Left ventricle myocardium superior (tissue), 1 donor: Measurements from ENCODE around the gene VNN1. TPM values are rescaled to one million over a fixed set of nuclear protein-coding genes. Genes with fewer than 3 reads are reported as not detected.
"Not testable (repeated sequence)": the region's sequence is repeated elsewhere in the genome, so short reads cannot be mapped to it uniquely, and the experiment has no call there.

Experiments used
- ATAC-seq: fragments of 200-7000 bp; cut with Tn5 transposase; one replicate; pipeline ENCODE4 v1.9.1; 2020; ENCODE audit warnings: mild to moderate bottlenecking, moderate library complexity
- DNase-seq: peaks from one replicate; pipeline ENCODE4 v3.0.0-alpha.2; 2020
- intact Hi-C: fragments of 100-400 bp; cut with micrococcal nuclease; formaldehyde crosslinking; loops from one replicate; pipeline ENCODE4 v1.11.0; 2022
- total RNA-seq: library from RNA; stranded (reverse); fragmentation: NEBNext Ultra II Directional; extraction: Animal tissue kit (Norgen Biotek cat#: 25700); gene quantifications from one replicate; pipeline ENCODE4 v1.2.1, GENCODE V29; 2021
- donor health status: DM: no; HTN: yes; CAD: no; lungs with severe emphysema.

VNN1 gene
- total RNA-seq, 1 donor from 2014 or later: 1.9 TPM

DNA sequence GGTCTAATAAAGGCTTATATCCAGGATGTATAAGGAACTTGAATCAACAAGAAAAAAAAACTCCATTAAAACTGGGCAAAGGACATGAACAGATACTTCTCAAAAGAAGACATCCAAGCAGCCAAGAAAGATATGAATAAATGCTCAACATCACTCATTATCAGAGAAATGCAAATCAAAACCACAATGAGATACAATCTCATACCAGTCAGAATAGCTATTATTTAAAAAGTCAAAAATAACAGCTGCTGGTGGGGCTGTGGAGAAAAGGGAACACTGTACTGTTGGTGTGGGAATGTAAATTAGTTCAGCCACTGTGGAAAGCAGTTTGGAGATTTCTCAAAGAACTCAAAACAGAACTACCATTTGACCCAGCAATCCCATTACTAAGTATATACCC, 34.8 kb downstream of the VNN1 start:
- ATAC-seq, DNase-seq, intact Hi-C loops: not testable (repeated sequence)

DNA sequence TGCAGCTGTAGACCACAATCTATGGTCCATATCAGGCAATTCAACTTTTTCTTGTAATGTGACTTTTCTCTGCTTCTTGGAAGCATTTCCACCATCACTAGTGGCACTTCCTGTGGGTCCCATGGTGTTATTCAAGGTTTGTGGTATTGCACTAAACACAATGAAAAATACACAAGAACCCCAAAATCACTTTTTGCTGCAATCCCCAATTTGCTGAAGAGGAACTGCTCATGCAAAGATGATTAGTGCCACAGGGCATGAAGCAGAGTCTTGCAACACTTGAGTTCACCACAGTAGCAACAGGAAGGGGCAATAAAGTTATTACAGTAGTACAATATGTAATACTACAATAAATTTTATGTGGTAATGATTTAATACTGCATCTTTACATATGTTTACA, 38.1 kb downstream of the VNN1 start:
- no peak for DNase-seq
- intact Hi-C loops: no loop called here
- ATAC-seq: no peak

DNA sequence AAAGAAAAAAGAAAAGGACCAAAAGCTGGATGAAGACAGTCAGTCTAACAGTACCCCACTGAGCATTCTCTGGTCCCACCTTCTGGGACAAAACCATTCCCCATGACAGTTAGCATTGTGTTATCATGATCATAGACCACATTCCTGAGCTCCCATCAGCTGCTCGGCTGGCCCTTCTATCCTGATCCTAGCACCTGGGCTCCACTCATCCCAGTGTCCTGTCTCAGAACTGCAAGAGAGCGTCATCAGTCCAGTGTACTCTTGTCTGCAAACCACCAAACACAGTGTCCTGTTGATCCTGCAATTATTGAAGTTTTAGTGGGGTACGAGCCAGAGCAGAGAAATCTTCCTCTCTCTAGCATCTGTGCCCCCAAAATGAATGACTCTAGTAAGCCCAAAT, 38.9 kb downstream of the VNN1 start:
- DNase-seq (no peak), ATAC-seq (no peak)
- intact Hi-C loops: no loop called here

DNA sequence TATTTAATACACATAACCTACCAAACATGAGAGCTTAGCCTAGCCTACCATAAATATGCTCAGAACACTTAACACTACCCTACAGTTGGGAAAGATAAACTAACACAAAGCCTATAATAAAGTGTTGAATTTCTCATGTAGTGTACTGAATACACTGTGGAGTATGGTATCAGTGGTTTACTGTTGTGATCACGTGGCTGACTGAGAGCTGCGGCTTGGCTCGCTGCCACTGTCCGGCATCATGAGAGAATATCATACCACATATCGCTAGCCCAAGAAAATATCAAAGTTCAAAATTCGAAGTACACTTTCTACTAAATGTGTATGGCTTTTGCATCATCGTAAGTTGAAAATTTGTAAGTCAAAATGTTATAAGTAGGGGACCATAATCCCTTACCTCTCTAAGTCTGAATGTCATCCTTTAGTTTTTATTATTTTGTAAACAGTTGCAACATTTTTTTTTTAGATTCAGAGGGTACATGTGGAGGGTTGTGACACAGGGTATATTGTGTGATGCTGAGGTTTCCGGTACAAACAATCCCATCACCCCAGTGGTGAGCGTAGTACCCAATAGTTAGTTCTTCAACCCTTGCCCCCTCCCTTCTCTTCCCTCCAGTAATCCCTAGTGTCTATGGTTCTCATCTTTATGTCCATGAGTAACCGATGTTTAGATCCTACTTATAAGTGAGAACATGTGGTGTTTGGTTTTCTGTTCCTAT, 40.3 kb downstream of the VNN1 start:
- intact Hi-C loops: no loop called here

DNA sequence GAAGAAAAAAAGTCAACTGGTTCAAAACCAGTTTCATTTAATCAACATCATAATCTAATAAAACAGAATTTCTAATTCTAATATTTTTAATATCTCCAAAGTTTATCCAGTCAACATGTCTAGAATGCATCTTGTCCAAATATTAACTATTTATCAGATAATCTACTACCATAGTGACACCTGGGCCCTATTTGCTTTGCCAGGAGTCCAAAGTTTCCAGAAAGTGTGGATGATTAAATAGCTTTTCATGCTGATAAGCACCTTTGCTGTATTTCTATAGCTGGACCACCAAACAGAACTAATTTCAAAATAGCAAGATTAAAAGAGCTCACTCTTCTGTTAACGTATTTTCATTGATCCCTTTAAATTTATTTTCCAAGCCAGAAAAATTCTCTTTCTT, 42.6 kb downstream of the VNN1 start:
- ATAC-seq (no peak), DNase-seq (no peak)
- intact Hi-C loops: no loop called here

More for the DNA sequence above, 40.3 kb downstream of the VNN1 start:
- DNase-seq (no peak), ATAC-seq (no peak)

DNA sequence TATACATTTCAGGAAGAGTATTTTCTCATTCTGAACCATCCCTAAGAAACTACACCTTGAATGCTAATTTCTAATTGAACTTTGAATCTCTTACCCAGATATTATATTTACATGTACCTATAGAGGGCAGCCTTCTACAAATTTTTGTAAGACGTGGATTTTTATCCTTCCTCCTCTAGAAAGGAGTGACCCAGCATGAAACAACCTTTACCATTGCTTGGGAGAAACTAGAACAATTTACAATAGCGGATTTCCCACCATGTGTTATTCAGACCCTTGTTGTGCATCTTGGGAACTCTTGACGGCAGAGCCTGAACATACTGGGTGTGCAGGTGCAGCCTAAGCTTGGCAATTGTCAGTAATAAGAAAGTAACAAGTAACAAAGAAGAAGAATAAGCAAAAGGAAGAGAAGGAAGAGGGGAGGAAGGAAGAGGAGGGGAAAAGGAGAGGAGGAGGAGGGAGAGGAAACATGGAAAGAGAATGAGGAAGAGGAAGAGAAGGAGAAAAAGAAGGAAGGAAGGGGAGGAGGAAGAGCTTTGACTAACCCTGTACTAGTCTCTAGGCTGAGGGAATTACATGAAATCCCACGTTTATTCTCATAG, 44.1 kb downstream of the VNN1 start:
- DNase-seq: no peak
- ATAC-seq: peak; percentile 59
- intact Hi-C loops: loop anchor here (10.0 kb wide), 1 partner anchor 95 kb away; no protein-coding TSS in a partner anchor

DNA sequence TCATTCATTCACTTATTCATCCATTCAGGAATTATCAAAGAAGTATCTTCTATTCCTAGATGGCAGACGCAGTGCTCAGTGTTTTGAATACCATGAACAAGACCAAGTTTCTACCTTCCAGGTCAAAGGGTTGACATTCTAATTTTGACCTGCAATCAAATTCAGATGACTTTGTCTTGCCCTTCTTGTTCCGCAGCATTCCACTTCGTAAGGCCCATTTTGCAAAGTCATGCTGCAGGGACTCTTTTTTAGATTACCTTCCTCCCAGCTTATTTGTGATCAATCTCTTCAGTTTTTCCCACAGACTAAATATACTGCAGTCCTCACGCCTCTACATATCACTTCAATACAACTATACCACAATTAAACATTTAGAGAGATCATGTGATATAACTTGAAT, 47.7 kb downstream of the VNN1 start:
- ATAC-seq: no peak
- intact Hi-C loops: loop anchor here (10.0 kb wide), 1 partner anchor 99 kb away; no protein-coding TSS in a partner anchor

DNA sequence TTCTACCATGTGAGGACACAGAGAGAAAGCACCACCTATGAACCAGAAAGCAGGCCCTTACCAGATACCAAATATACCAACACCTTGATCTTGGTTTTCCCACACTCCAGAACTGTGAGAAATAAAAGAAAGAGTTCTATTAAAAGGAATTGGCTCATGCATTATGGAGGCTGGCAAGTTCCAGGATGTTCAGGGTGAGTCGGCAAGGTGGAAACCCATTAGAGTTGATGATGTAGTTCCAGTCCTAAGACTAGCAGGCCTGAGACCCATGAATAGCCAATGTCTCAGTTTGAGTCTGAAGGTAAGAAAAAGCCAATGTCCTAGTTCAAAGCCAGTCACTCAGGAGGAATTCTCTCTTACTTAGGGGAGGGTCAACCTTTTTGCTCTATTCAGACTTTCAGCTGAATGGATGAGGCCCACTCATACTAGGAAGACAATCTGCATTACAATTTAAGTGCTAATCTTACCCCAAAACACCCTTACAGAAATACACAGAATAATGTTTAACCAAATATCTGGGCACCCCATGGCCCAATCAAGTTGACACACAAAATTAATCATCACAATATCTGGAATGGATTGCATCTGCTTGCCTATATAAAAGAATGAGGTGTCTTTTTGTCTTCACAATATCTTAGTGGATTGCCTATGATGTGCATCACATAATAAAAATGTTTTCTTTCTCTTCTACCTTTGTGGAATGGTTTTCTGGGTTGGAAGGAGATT, 49.4 kb downstream of the VNN1 start:
- intact Hi-C loops: loop anchor here (10.0 kb wide), 1 partner anchor 100 kb away; no protein-coding TSS in a partner anchor
- ATAC-seq: no peak
- no peak for DNase-seq

More for the DNA sequence above, 47.7 kb downstream of the VNN1 start:
- DNase-seq: no peak

DNA sequence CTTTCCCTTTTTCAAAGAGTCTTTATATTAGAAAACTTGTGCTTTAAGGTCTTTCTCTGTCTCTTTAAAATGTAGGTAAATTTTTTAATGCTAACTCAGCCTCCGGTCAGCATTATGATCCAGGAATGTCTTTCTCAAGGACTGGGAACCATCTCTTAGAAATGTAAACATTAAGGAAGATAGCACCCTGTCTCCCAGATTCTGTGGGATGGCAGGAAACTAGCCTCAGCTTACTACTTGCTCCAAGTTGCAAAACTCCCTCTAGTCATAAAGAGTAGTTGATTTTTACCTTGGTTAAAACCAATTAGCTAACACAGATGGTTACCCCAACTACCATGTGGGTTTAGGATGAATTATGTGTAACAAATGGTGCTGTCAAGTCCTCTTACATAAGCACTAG, 50.2 kb downstream of the VNN1 start:
- no peak for DNase-seq
- ATAC-seq: no peak
- intact Hi-C loops: loop anchor here (10.0 kb wide), 1 partner anchor 101 kb away; no protein-coding TSS in a partner anchor

DNA sequence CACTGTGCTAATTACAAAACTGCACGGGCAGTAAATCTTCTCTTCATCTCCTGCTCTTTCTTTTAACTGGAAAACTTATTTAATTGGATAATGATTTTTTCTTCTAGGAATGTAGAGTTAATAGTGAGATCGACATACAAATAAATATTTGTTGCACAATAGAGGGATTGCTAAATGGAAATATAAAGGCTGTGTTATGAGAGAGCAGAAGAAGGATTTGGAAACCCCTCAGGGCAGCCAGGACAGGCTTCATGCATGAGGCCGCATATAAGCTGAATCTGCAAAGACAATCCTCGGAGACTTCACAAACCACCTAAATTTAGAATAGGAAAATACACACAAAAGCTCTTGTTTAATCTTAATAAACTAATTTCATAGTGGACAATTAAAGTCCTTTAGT, 51.9 kb downstream of the VNN1 start:
- intact Hi-C loops: loop anchor here (10.0 kb wide), 1 partner anchor 103 kb away; no protein-coding TSS in a partner anchor
- ATAC-seq (no peak), DNase-seq (no peak)

DNA sequence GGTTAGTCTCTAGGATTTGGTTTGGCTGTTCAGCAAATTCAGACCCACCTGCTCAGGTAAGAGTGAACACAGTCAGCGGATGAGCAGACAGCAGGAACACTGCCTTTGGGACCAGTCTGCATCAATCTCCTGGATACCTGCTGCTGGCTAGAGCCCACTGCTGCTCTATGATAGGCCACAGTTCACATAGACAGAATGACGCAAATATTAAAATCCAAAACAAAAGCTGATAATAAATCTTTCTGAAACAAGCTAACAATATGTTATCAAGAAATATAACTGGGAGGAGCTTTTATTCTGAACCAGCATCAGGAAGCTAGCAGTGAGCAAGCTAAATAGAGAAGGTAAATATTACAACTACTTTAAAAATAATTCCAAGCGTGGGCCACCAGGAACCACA, 54.8 kb downstream of the VNN1 start, which contains the start of gene TAAR1:
Gene TAAR1, minus strand, starts transcription at position 101 of the 400 bp plus-strand sequence. CDS start 13,179 bp downstream, outside the sequence.
- intact Hi-C loops: no loop called here
- ATAC-seq (no peak), DNase-seq (no peak)

DNA sequence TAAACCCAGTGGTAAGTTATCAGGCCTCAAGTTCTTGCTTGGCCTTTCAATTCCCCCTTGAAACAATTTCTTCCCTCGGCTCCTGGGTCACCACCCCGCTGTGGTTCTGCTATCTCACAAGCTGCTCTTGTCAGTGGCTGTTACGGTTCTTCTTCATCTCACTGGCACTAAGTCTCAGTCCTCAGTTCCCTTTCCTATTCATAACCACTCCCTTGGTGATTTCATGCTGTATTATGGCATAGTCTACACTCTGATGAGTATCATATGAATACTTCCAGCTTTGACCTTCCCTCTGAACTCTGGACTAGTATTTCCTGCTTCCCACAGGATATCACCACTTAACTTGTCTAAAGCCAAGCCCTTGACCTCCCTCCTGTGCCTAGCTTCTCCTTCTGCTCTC, 62.8 kb downstream of the VNN1 start:
- intact Hi-C loops: no loop called here
- ATAC-seq: peak; percentile 19
- DNase-seq: no peak

DNA sequence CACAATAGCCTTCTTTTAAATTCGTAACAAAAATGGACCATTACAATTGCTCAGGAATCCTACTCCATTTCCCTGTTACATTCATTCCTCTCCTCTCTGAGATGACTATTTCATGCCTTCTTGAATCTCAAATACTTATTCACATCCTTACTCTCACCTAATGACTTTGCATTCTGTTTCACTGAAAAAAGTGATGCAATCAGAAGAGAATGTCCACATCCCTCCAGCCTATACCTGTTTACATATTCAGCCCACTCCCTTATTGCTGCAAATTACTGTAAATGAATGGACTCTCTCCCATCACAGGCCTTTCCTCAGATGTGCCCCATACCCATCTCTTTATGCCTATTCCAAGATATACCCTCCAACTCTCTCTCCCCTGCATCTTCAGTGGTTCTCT, 63.4 kb downstream of the VNN1 start:
- DNase-seq (no peak), ATAC-seq (no peak)
- intact Hi-C loops: no loop called here

DNA sequence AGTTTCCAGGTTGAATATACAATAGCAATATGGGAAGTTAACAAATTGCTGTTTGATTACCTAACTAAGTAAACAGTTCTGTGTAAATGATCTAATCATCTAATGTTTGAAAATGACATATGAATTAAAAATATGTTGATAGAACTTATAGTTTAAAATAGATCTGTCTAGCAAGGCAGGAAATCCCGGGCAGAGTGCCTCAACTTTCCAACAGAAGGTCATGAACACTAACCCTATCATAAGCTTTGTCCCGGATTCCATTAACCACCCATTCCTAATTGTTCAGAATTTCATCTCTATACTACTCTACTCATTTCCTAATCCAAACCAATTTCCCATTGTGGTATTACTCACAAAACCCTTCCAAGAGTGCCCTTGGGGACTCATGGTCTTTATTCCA, 65.0 kb downstream of the VNN1 start:
- ATAC-seq (no peak), DNase-seq (no peak)
- intact Hi-C loops: no loop called here

DNA sequence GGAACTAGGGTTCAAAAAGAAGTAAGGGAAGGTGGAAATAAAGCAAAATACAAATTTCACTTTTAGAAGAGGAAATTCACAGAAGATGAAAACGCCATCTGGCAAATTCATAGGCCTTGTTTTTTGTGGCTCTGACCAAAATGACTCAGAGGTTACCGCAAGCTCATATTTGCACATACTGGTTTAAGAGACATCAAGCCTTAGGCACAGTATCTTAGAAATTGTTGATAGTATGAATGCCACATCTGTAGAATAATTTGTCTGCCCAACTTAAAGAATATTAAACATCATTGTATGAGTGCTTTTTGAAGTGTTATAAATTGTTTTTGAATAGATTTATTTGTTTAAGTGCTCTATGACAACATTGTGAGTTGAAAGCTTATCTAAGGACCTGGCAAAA, 65.5 kb downstream of the VNN1 start:
- DNase-seq (no peak), ATAC-seq (no peak)
- intact Hi-C loops: no loop called here

DNA sequence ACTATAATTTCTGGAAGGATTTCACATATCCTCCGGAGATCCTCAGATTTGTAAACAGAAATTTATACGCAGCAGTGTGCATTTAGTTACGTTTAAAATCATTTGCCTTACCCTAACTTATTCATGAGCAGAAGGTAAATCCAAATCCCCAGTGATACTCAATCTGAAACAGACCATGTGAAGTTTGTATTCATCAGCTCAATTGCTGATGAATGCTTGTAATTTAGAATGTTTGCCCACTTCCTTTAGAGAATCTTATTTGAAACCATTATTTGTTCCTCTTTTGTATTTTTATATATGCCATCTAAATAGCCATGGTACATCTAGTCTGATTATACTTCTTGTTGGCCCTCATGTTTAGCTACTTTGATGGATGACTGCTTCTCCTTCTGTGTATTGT, 70.3 kb downstream of the VNN1 start:
- intact Hi-C loops: no loop called here
- ATAC-seq (no peak), DNase-seq (no peak)

DNA sequence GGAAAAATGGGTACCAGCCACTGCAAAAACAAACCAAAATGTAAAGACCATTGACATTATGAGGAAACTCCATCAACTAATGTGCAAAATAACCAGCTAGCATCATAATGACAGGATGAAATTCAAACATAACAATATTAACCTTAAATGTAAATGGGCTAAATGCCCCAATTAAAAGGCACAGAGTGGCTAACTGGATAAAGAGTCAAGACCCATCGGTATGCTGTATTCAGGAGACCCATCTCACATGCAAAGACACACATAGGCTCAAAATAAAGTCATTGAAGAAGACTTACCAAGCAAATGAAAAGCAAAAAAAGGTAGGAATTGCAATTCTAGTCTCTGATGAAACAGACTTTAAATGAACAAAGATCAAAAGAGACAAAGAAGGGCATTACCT, 76.7 kb downstream of the VNN1 start:
- intact Hi-C loops, DNase-seq, ATAC-seq: not testable (repeated sequence)

DNA sequence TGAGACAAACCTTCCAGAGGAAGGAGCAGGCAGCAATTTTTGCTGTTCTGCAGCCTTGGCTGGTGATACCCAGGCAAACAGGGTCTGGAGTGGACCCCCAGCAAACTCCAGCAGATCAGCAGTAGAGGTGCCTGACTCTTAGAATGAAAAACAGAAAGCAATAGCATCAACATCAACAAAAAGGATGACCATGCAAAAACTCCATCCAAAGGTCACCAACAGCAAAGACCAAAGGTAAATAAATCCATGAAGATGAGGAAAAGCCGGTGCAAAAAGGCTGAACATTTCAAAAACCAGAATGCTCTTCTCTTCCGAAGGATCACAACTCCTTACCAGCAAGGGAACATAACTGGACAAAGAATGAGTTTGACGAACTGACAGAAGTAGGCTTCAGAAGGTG, 77.9 kb downstream of the VNN1 start:
- intact Hi-C loops: not testable (repeated sequence)

DNA sequence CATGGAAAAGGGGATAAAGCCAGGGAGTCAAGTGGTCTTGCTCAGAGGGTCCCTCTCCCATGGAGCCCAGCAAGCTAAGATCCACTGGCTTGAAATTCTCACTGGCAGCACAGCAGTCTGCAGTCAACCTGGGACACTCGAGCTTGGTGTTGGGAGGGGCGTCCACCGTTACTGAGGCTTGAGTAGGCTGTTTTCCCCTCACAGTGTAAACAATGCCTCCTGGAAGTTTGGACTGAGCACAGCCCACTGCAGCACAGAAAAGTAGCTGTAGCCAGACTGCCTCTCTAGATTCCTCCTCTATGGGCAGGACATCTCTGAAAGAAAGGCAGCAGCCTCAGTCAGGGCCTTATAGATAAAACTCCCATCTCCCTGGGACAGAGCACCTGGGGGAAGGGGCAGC, 78.6 kb downstream of the VNN1 start:
- intact Hi-C loops, DNase-seq, ATAC-seq: not testable (repeated sequence)

More for the DNA sequence above, 77.9 kb downstream of the VNN1 start:
- ATAC-seq, DNase-seq: not testable (repeated sequence)

DNA sequence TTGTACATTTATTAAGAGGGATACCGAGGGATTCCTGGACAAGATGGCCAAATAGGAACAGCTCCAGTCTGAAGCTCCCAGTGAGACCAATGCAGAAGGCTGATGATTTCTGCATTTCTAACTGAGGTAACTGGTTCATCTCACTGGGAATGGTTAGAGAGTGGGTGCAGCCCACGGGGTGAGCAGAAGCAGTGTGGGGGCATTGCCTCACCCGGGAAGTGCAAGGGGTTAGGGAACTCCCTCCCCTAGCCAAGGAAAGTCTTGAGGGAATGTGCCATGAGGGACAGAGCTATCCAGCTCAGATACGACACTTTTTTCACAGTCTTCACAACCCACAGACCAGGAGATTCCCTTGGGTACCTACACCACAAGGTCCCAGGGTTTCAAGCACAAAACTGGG, 79.1 kb downstream of the VNN1 start:
- ATAC-seq: no peak
- no peak for DNase-seq
- intact Hi-C loops: no loop called here
